Spinal cord (tissue), 10 donors: ENCODE results near the gene CNOT11. TPM values are rescaled to one million over a fixed set of nuclear protein-coding genes. Genes with fewer than 3 reads are reported as not detected.

Source experiments
- DNase-seq, 6 donors: peaks; one replicate each; pipeline versions ENCODE4 v3.0.0 to v3.0.0-alpha.2; 2013 to 2015; ENCODE audit warnings: low spot score in 6 of 6, low read depth in 4 of 6
- H3K27ac ChIP-seq: one replicate; pipeline ENCODE4 v1.5.1; 2013; ENCODE audit warnings: low read depth, low read length, control low read depth
- H3K27me3 ChIP-seq: one replicate; pipeline ENCODE4 v1.6.1; 2013; ENCODE audit warnings: low read length; ENCODE audit not compliant: control insufficient read depth, insufficient read depth
- H3K36me3 ChIP-seq: one replicate; pipeline ENCODE4 v1.6.1; 2013; ENCODE audit warnings: low read length; ENCODE audit not compliant: control insufficient read depth, insufficient read depth
- H3K4me1 ChIP-seq: one replicate; pipeline ENCODE4 v1.6.1; 2013; ENCODE audit warnings: low read length; ENCODE audit not compliant: control insufficient read depth, insufficient read depth
- H3K4me3 ChIP-seq: one replicate; pipeline ENCODE4 v1.5.1; 2013; ENCODE audit warnings: low read depth, low read length, control low read depth
- H3K9me3 ChIP-seq: one replicate; pipeline ENCODE4 v1.6.1; 2013; ENCODE audit warnings: low read length; ENCODE audit not compliant: control insufficient read depth, insufficient read depth
- WGBS: methylation state at CpG from one replicate; pipeline ENCODE4 v1.1.5; 2013; ENCODE audit warnings: missing lambda C conversion rate; ENCODE audit not compliant: insufficient coverage; 5-methylcytosine and 5-hydroxymethylcytosine counted together
- polyA plus RNA-seq, 2 donors: library from polyadenylated mRNA; unstranded; fragments of 120-200 nt; gene quantifications; one replicate each; pipeline ENCODE4 v1.2.1, GENCODE V29; 2013; ENCODE audit not compliant: insufficient read length in 2 of 2
- total RNA-seq, 2 donors: library from RNA; depleted of rRNA in 1 of 2; stranded (reverse); fragments of 120-200 nt in 1 of 2; fragments of >200 nt in 1 of 2; gene quantifications; one replicate each; pipeline versions ENCODE4 v1.2.3 to v1.2.4, GENCODE V29; 2013 to 2014
- donor health status: healthy.

The CNOT11 gene
- total and polyA plus RNA-seq, 4 donors: 18.6 to 42.5 (median 33.1) TPM

GRCh38 chr2:101272045-101272784 is 19.5 kb downstream of the CNOT11 start:
- DNase-seq: no peak
- Histone ChIP-seq H3K27ac (no peak overlapping the region), H3K9me3 (no peaks in the 10 kb centered on the region), H3K27me3 (no peaks in the 10 kb centered on the region), H3K4me1 (no peaks in the 10 kb centered on the region), H3K4me3 (no peak overlapping the region), H3K36me3 (peaks cover 20% of the 10 kb centered on the region)
- WGBS: 100% methylated on average over 1 of the region's 3 CpGs

GRCh38 chr2:101273056-101273455 is 20.4 kb downstream of the CNOT11 start:
- no peaks in the 10 kb centered on the region for H3K9me3 ChIP-seq
- WGBS: 76% methylated on average over 6 of the region's 8 CpGs
- no peaks in the 10 kb centered on the region for H3K4me1 ChIP-seq
- H3K4me3 ChIP-seq: no peak overlapping the region
- H3K27me3 ChIP-seq: no peaks in the 10 kb centered on the region
- no peak overlapping the region for H3K27ac ChIP-seq
- no peak for DNase-seq
- peaks cover 15% of the 10 kb centered on the region for H3K36me3 ChIP-seq

GRCh38 chr2:101274142-101274541 is 21.5 kb downstream of the CNOT11 start:
- H3K36me3 ChIP-seq: peaks cover 15% of the 10 kb centered on the region

GRCh38 chr2:101277111-101277510 is 24.4 kb downstream of the CNOT11 start:
- H3K9me3 ChIP-seq: no peaks in the 10 kb centered on the region
- H3K4me3 ChIP-seq: no peak overlapping the region
- peak in 2 of 6 donors; percentile 9 to 54 for DNase-seq
- H3K4me1 ChIP-seq: no peaks in the 10 kb centered on the region
- peaks cover 17% of the 10 kb centered on the region for H3K36me3 ChIP-seq
- 87% methylated on average over 5 of the region's 7 CpGs for WGBS
- no peaks in the 10 kb centered on the region for H3K27me3 ChIP-seq
- H3K27ac ChIP-seq: no peak overlapping the region

More at GRCh38 chr2:101274142-101274541, 21.5 kb downstream of the CNOT11 start:
- no peak overlapping the region for H3K4me3 ChIP-seq
- DNase-seq: no peak
- WGBS: 90% methylated on average over 5 of the region's 5 CpGs
- no peaks in the 10 kb centered on the region for H3K4me1 ChIP-seq
- no peak overlapping the region for H3K27ac ChIP-seq
- H3K9me3 ChIP-seq: no peaks in the 10 kb centered on the region
- no peaks in the 10 kb centered on the region for H3K27me3 ChIP-seq

- H3K27ac ChIP-seq: no peak overlapping the region
- no peak overlapping the region for H3K4me3 ChIP-seq
- H3K36me3 ChIP-seq: peaks cover 21% of the 10 kb centered on the region
- no peaks in the 10 kb centered on the region for H3K27me3 ChIP-seq
- WGBS: no CpG with 5 or more reads among the region's 3 CpGs
- DNase-seq: no peak
- no peaks in the 10 kb centered on the region for H3K4me1 ChIP-seq
- no peaks in the 10 kb centered on the region for H3K9me3 ChIP-seq
Measured at GRCh38 chr2:101278925-101279324, 26.2 kb downstream of the CNOT11 start.

GRCh38 chr2:101281482-101281881 is 28.8 kb downstream of the CNOT11 start:
- Histone ChIP-seq H3K9me3 (no peaks in the 10 kb centered on the region), H3K27me3 (no peaks in the 10 kb centered on the region), H3K27ac (no peak overlapping the region), H3K4me3 (no peak overlapping the region), H3K4me1 (no peaks in the 10 kb centered on the region), H3K36me3 (peaks cover 25% of the 10 kb centered on the region)
- DNase-seq: no peak
- WGBS: 100% methylated on average over 4 of the region's 4 CpGs

GRCh38 chr2:101282980-101283379 is 30.3 kb downstream of the CNOT11 start:
- H3K36me3 ChIP-seq: peaks cover 33% of the 10 kb centered on the region
- WGBS: 94% methylated on average over 2 of the region's 3 CpGs
- no peak overlapping the region for H3K27ac ChIP-seq

GRCh38 chr2:101286684-101287083 is 34.0 kb downstream of the CNOT11 start:
- H3K36me3 ChIP-seq: peaks cover 33% of the 10 kb centered on the region
- no peak for DNase-seq
- 100% methylated on average over 1 of the region's 6 CpGs for WGBS
- no peaks in the 10 kb centered on the region for H3K9me3 ChIP-seq
- H3K4me1 ChIP-seq: no peaks in the 10 kb centered on the region
- H3K27ac ChIP-seq: no peak overlapping the region
- no peak overlapping the region for H3K4me3 ChIP-seq
- no peaks in the 10 kb centered on the region for H3K27me3 ChIP-seq

More at GRCh38 chr2:101282980-101283379, 30.3 kb downstream of the CNOT11 start:
- Histone ChIP-seq H3K27me3 (no peaks in the 10 kb centered on the region), H3K4me1 (no peaks in the 10 kb centered on the region), H3K9me3 (no peaks in the 10 kb centered on the region), H3K4me3 (no peak overlapping the region)
- DNase-seq: no peak

GRCh38 chr2:101287303-101287702 is 34.6 kb downstream of the CNOT11 start:
- WGBS: 100% methylated on average over 1 of the region's 2 CpGs
- DNase-seq: no peak
- Histone ChIP-seq H3K36me3 (peaks cover 30% of the 10 kb centered on the region), H3K4me3 (no peak overlapping the region), H3K9me3 (no peaks in the 10 kb centered on the region), H3K27me3 (no peaks in the 10 kb centered on the region), H3K4me1 (no peaks in the 10 kb centered on the region), H3K27ac (no peak overlapping the region)

- Histone ChIP-seq H3K36me3 (peaks cover 18% of the 10 kb centered on the region), H3K4me1 (no peaks in the 10 kb centered on the region), H3K27me3 (no peaks in the 10 kb centered on the region), H3K9me3 (no peaks in the 10 kb centered on the region), H3K27ac (no peak overlapping the region), H3K4me3 (no peak overlapping the region)
- no peak for DNase-seq
Measured at GRCh38 chr2:101290711-101291110, 38.0 kb downstream of the CNOT11 start.
